SK-N-MC (cell line): ENCODE measurements around the gene OPCML.

Source experiments
- EZH2 ChIP-seq: fragments of 200-600 bp; sonication (generic); IDR thresholded peaks from one replicate; pipeline ENCODE4 v1.6.1; 2017; ENCODE audit warnings: antibody characterized with exemption
- POLR2AphosphoS5 ChIP-seq: IDR thresholded peaks from 2 replicates; pipeline ENCODE4 v1.6.1; 2012; ENCODE audit warnings: mild to moderate bottlenecking, low read depth, low read length, borderline replicate concordance

DNA sequence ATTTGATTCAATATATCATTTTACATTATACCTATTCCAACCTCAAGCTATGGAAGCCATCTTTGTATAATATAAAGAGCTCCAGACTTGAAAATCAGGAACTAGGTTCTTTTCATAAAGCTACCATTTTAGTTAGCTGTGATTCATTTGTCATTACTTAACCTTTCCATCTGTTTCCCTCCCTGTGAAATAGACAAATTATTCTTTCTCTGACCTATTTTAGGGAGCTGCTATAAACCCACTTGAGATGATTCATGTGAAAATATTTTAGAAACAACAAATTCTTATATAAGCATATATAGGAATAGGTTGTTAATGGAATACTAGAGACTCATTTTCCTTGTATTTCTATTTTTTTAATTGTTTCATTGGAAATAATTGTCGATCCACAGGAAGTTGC is 1012.1 kb downstream of the OPCML start:
- TF ChIP-seq POLR2AphosphoS5 (no peak), EZH2 (no peak)
